ENCODE results near the gene CES2. TPM values are rescaled to one million over a fixed set of nuclear protein-coding genes. Genes with fewer than 3 reads are reported as not detected.
A peak's percentile ranks its signal among the peaks of the same experiment; 100 is the strongest.
"Not testable (repeated sequence)": the region's sequence is repeated elsewhere in the genome, so short reads cannot be mapped to it uniquely, and the experiment has no call there.

Gene CES2
- total RNA-seq, 1 donor from 2014 or later: 55.7 TPM

- no peak overlapping the region for H3K27ac ChIP-seq
- no peak for TF ChIP-seq POLR2A (IDR thresholded peaks at IDR 0.05)
- no peak for TF ChIP-seq POLR2AphosphoS5 (IDR thresholded peaks at IDR 0.05; ENCODE audit: insufficient read depth in 1 of 2, low read depth in 1 of 2)
- peak in 2 of 3 experiments; percentile 31 to 52 for TF ChIP-seq CTCF (IDR thresholded peaks at IDR 0.05)
- no peaks in the 10 kb centered on the region for H3K9me3 ChIP-seq
- no peak for DNase-seq (ENCODE audit: extremely low spot score in 2 of 2)
- no peak overlapping the region for H3K4me3 ChIP-seq
- no peaks in the 10 kb centered on the region for H3K27me3 ChIP-seq
- intact Hi-C loops (cut with DNase I): loop anchor here (5.0 kb wide), 1 partner anchor 32 kb away; the partner anchor contains the start of gene RRAD
- H3K4me1 ChIP-seq: peaks cover 19% of the 10 kb centered on the region
- no peaks in the 10 kb centered on the region for H3K36me3 ChIP-seq
These were observed 40.2 kb upstream of the CES2 start for GRCh38 chr16:66894948-66895688.

- no peak for DNase-seq (ENCODE audit: extremely low spot score in 2 of 2)
- H3K27ac ChIP-seq: no peak overlapping the region
- intact Hi-C loops (cut with DNase I): no loop called here
- H3K27me3 ChIP-seq: no peaks in the 10 kb centered on the region
- TF ChIP-seq CTCF (IDR thresholded peaks at IDR 0.05): no peak
- no peak for TF ChIP-seq POLR2AphosphoS5 (IDR thresholded peaks at IDR 0.05; ENCODE audit: insufficient read depth in 1 of 2, low read depth in 1 of 2)
- no peak for TF ChIP-seq POLR2A (IDR thresholded peaks at IDR 0.05)
- H3K4me1 ChIP-seq: peaks cover 24% of the 10 kb centered on the region
- H3K4me3 ChIP-seq: no peak overlapping the region
- H3K9me3 ChIP-seq: no peaks in the 10 kb centered on the region
- no peaks in the 10 kb centered on the region for H3K36me3 ChIP-seq
These were observed 39.7 kb upstream of the CES2 start for GRCh38 chr16:66895689-66895979.

- Histone ChIP-seq H3K9me3 (no peaks in the 10 kb centered on the region), H3K4me1 (peaks cover 28% of the 10 kb centered on the region), H3K4me3 (no peak overlapping the region), H3K27ac (no peak overlapping the region), H3K27me3 (no peaks in the 10 kb centered on the region), H3K36me3 (no peaks in the 10 kb centered on the region)
- intact Hi-C loops (cut with DNase I): no loop called here
- TF ChIP-seq POLR2A (IDR thresholded peaks at IDR 0.05): no peak
- no peak for TF ChIP-seq POLR2AphosphoS5 (IDR thresholded peaks at IDR 0.05; ENCODE audit: insufficient read depth in 1 of 2, low read depth in 1 of 2)
- TF ChIP-seq CTCF (IDR thresholded peaks at IDR 0.05): no peak
- DNase-seq (ENCODE audit: extremely low spot score in 2 of 2): no peak
These were observed 39.3 kb upstream of the CES2 start for GRCh38 chr16:66895999-66896398.

GRCh38 chr16:66896682-66897081 lies 38.6 kb upstream of the CES2 start:
- DNase-seq (ENCODE audit: extremely low spot score in 2 of 2); intact Hi-C loops (cut with DNase I): not testable (repeated sequence)
- H3K4me1 ChIP-seq: peaks cover 34% of the 10 kb centered on the region

GRCh38 chr16:66898207-66898606 lies 37.1 kb upstream of the CES2 start:
- TF ChIP-seq POLR2AphosphoS5 (IDR thresholded peaks at IDR 0.05; ENCODE audit: insufficient read depth in 1 of 2, low read depth in 1 of 2) (no peak), CTCF (IDR thresholded peaks at IDR 0.05) (no peak), POLR2A (IDR thresholded peaks at IDR 0.05) (no peak)
- H3K27me3 ChIP-seq: no peaks in the 10 kb centered on the region
- DNase-seq (ENCODE audit: extremely low spot score in 2 of 2): no peak
- H3K27ac ChIP-seq: peak overlapping the region; percentile 91
- H3K36me3 ChIP-seq: no peaks in the 10 kb centered on the region
- H3K4me3 ChIP-seq: no peak overlapping the region
- peaks cover 34% of the 10 kb centered on the region for H3K4me1 ChIP-seq
- intact Hi-C loops (cut with DNase I): no loop called here
- H3K9me3 ChIP-seq: no peaks in the 10 kb centered on the region

More at GRCh38 chr16:66896682-66897081, 38.6 kb upstream of the CES2 start:
- H3K36me3 ChIP-seq, H3K4me3 ChIP-seq, H3K27ac ChIP-seq, H3K27me3 ChIP-seq, H3K9me3 ChIP-seq: not testable (repeated sequence)
